Gastrocnemius medialis (tissue), 4 donors: ENCODE data around the gene PDE8A.

Source experiments
- CTCF ChIP-seq, 5 experiments: fragments of 450-650 bp in 3 of 5; fragments of 200-600 bp in 2 of 5; sonication (generic) in 2 of 5; IDR thresholded peaks in 4 of 5; conservative IDR thresholded peaks in 1 of 5; 1 replicate in 4 of 5; 2 replicates in 1 of 5; pipeline ENCODE4 v1.5.1; 2016 to 2019; ENCODE audit warnings: antibody characterized with exemption in 5 of 5, mild to moderate bottlenecking in 3 of 5, moderate library complexity in 3 of 5
- POLR2A ChIP-seq, 2 donors: fragments of 450-650 bp; IDR thresholded peaks; one replicate each; pipeline ENCODE4 v1.6.1; 2017; ENCODE audit warnings: antibody characterized with exemption in 2 of 2, mild to moderate bottlenecking in 2 of 2, moderate library complexity in 2 of 2

GRCh38 chr15:85100186-85100937 is 118.7 kb downstream of the PDE8A start:
- TF ChIP-seq CTCF (IDR thresholded peaks at IDR 0.05 in 4 of 5, conservative IDR thresholded peaks at IDR 0.05 in 1 of 5) (no peak), POLR2A (IDR thresholded peaks at IDR 0.05) (no peak)
